ENCODE data around the gene HHIPL2. TPM values are rescaled to one million over a fixed set of nuclear protein-coding genes. Genes with fewer than 3 reads are reported as not detected.

The HHIPL2 gene
- not detected in 2 replicates for polyA plus RNA-seq

GRCh38 chr1:222547944-222548671, at the start of gene HHIPL2:
Gene HHIPL2 (minus strand): TSS chr1:222548104. CDS start chr1:222548044, 60 bp downstream.

GRCh38 chr1:222589462-222590302, 41.8 kb upstream of the HHIPL2 start, which contains the start of gene TAF1A:
Gene TAF1A (minus strand): TSS chr1:222589933.

Other genes with a start within 250 kb of the HHIPL2 start
- gene TAF1A, start 41.8 kb upstream of the HHIPL2 start, polyA plus RNA-seq, result 4.3 and 10.0 TPM in 2 replicates
- 66.4 and 97.7 TPM in 2 replicates for gene MIA3, start 70.0 kb upstream of the HHIPL2 start, polyA plus RNA-seq
- 26.6 and 32.1 TPM in 2 replicates for gene AIDA, start 164.4 kb upstream of the HHIPL2 start, polyA plus RNA-seq
- 34.6 and 56.2 TPM in 2 replicates for gene BROX, start 164.5 kb upstream of the HHIPL2 start, polyA plus RNA-seq
- gene FAM177B, start 189.1 kb upstream of the HHIPL2 start, polyA plus RNA-seq, result 1.0 and 1.9 TPM in 2 replicates

All from Purkinje cell (primary cell).